Stimulated activated CD8-positive, alpha-beta memory T cell treated with anti-CD3 and anti-CD28 coated beads, Interleukin-15, amount 100 ng/mL, for 4 hours (primary cell): ENCODE measurements around the gene MAP2K1.
"Not testable (repeated sequence)": the region's sequence is repeated elsewhere in the genome, so short reads cannot be mapped to it uniquely, and the experiment has no call there.

Experiments used
- DNase-seq, 2 donors: peaks; one replicate each; pipeline ENCODE4 v3.0.0-alpha.2; 2020; ENCODE audit warnings: low read depth in 2 of 2

MAP2K1 gene

DNA sequence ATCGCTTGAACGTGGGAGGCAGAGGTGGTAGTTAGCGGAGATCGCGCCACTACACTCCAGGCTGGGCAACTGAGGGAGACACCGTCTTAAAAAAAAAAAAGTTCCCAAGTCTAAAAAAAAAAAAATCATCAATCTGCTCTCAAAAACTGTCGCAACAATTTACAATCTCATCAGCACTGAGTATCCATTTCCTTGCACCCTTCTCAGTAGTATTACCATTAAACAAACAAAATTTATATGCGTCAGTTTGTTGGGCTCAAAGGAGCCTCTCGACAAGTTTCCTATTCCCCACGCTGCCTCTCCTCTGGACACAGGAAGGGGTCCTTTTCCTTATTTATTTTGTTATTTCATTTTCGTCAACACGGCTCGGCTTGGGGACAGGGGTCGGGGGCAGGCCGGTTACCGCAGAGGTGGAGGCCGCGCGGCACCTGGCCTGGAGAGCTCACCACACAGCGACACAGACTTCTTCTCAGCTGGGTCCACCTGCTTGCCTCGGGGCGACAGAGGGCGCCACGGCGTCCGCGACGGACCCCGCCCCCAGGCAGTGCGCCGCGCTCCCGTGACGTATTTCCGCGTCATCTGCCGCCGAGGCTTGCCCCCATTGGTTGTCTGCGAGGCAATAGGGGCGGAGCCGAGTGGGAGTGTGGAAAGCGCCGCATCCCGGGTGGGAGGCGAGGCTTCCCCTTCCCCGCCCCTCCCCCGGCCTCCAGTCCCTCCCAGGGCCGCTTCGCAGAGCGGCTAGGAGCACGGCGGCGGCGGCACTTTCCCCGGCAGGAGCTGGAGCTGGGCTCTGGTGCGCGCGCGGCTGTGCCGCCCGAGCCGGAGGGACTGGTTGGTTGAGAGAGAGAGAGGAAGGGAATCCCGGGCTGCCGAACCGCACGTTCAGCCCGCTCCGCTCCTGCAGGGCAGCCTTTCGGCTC, at the start of gene MAP2K1:
Gene MAP2K1 (plus strand): TSS at position 709 of the 920 bp plus-strand sequence. CDS start 436 bp downstream, outside the sequence.
- DNase-seq, result peak; percentile 96 to 97

GRCh38 chr15:66348530-66348929, 38.2 kb upstream of the MAP2K1 start:
- not testable (repeated sequence) for DNase-seq

DNA sequence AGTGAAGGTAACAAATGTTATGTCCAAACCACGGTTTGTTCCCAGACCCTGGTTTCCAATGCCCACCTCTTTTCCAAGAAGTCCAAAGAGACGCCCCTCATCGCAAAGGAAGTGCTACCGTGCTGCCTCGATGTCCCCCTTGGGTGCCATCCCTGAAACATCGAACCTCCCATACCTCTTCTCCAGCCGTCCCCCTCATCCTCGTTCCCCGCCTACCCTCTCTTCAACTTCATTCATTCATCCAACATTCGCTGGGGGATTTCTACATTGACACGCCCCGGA, 30.7 kb upstream of the MAP2K1 start:
- DNase-seq, result no peak

GRCh38 chr15:66356359-66357236, 30.1 kb upstream of the MAP2K1 start, which contains the start of gene TIPIN:
Gene TIPIN, minus strand, starts transcription at chr15:66356685. Its CDS starts 3,738 bp downstream, at chr15:66352947.
- DNase-seq, result peak; percentile 92 to 93

DNA sequence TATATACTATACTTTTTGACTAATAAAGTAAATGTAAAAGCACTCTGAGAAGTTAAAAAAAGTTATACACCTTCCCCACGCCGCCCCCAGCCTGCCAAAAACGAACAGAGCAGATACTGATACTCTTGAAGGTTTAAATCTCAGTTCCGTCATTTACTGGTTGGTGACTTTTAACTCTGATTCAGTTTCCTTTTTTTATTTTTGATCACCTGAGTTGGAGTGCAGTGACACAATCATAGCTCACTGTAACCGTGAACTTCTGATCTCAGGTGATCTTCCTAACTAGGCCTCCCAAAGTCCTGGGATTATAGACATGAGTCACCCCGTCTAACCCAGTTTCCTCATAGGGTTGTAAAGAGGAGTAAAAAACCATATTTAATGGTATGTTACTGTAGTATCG, 27.0 kb upstream of the MAP2K1 start:
- no peak for DNase-seq

DNA sequence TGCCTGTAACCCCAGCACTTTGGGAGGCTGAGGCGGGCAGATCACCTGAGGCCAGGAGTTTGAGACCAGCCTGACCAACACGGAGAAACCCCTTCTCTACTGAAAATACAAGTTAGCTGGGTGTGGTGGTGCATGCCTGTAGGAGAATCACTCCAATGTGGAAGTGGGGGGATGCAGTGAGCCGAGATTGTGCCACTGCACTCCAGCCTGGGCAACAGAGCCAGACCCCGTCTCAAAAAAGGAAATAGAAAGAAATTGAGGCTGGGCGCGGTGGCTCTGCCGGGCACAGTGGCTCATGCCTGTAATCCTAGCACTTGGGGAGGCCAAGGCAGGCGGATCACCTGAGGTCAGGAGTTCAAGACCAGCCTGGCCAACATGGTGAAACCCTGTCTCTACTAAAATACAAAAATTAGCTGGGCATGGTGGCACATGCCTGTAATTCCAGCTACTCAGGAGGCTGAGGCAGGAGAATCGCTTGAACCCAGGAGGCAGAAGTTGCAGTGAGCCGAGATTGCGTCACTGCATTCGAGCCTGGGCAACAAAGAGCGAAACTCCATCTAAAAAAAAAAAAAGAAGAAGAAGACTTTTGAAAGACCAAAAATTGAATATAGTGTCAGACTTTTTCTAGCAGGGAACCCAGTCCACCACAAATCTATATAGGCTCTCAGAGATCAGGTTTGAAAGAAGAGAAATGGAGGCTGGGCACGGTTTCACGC, 24.8 kb upstream of the MAP2K1 start:
- DNase-seq, result not testable (repeated sequence)

DNA sequence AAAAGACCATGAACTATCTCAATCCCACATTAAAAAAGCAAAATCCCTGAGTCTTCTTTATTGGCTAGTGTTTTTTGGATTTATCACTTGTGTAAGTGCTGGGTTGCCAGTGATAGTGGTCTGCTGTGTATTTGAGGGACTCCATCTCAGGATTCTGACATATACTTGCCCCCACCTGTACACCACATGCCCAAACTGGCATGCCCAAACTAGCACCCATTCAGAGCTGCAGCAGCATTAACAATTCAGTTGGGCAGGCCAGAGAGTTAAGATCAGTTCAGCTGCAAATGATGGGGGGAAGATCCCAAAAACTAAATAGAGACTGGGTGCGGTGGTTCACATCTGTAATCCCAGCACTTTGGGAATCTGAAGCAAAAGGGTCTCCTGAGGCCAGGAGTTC, 23.9 kb upstream of the MAP2K1 start:
- no peak for DNase-seq

- no peak for DNase-seq
These were observed 21.7 kb upstream of the MAP2K1 start for GRCh38 chr15:66364944-66365528.

DNA sequence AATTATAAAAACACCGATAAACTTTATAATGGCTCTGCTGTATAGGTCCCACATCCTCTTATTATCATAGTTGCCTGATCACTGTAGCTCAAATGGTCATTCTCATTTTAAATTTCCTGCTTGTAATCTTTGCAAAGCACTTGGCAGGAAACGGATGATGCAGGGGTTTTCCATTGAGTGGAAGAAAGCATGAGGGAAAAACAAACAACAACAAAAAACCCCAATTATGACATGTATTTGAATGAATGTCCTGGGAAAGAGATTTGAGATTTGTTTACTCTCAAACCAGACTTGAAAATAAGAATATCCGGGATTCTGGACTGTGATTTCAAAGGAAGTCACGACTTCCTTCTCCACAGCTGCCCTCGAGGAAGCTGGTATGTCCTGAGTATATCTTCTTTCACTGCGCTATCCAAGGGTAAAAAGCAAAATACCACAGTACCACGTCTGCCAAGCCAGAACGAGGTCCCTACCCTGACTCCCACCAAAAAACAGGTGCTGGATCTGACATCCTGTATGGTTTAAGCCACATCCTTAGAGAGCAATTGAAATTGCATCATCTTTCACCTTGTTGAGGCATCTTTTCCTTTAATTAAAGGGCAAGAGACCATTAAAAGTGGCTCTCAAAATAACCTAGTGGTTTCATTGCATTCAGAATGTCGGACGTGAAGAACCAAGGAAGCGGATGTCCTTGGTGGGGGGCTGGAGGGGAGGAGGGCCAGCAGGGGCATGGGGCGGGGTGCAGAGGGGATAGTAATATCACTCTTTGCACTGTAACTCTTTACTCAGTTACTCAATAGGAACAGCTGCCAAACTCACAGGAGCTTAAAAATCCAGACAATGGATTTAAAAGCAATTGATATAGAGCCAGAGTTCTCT, 16.7 kb upstream of the MAP2K1 start:
- no peak for DNase-seq

GRCh38 chr15:66374179-66374578, 12.5 kb upstream of the MAP2K1 start:
- no peak for DNase-seq

DNA sequence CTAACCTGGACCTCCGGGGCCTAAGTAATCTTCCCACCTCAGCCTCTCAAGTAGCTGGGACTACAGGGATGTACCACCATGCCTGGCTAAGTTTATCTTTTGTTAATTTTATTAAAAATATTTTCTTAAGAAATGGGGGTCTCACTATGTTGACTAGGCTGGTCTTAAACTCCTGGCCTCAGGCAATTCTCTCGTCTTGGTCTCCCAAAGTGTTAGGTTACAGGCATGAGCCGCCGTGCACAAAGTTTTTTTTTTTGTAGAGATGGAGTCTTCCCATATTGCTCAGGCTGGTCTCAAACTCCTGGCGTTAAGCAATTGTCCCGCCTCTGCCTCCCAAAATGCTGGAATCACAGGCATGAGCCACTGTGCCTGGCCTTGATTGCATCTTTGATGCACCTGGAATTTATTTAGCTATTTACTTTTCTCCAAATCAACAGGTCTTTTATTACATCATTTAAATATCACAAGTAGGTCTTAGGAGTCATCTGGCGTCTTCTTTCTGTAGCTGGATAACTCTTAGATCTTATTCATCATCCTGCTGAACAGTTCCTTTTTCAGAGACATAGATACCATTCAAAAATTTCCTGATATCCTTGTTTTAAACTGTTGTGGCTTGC, 7.8 kb upstream of the MAP2K1 start:
- no peak for DNase-seq

DNA sequence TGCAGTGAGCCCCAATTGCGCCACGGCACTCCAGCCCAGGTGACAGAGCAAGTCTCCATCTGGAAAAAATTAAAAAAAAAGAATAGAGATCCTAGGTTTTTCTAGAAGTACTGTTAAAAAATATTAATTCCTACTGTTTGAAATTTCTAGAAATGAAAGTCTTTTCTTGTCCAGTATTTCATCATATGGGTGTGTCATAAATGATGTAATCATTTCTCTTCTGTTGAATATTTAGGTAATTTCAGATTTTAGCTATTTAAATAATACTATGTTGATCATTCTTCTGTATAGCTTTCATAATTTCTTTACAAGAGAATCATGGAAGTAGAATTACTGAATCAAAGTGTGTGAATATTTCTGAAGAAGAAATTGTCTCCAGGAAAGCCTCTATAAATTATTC, 5.3 kb upstream of the MAP2K1 start:
- DNase-seq, result not testable (repeated sequence)

- peak; percentile 62 to 65 for DNase-seq
These were observed 691 bp downstream of the MAP2K1 start for GRCh38 chr15:66387163-66388042.

GRCh38 chr15:66388043-66388363, 1.3 kb downstream of the MAP2K1 start:
- DNase-seq, result no peak

- no peak for DNase-seq
These were observed 1.9 kb downstream of the MAP2K1 start for GRCh38 chr15:66388576-66388975.

- DNase-seq, result no peak
These were observed 2.6 kb downstream of the MAP2K1 start for GRCh38 chr15:66389098-66389858.

DNA sequence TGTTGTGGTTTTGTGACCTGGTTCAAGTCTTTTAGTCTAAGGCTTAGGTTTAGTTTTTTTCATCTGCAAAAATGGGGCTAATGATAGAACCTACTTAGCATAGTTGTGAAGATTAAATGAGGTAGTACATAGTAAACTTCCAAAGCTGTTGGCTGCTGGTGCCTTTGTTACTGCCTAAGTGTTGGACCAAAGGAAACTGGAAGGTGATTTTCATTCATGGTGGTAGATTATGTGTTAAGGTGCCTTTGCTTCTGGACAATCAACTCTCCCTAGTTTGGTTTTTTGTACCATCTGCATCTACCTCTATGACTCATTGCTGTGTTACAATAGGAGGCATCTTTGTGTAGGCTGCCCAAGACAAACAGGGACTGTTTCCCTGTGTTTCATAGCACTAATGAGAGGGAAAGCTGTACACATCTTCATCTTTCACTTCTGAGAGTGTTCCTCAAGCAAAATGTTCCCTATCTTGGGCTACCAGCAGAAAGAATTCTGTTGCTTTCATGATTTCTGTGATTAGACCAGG, 3.2 kb downstream of the MAP2K1 start:
- DNase-seq, result no peak

- no peak for DNase-seq
These were observed 4.0 kb downstream of the MAP2K1 start for GRCh38 chr15:66390678-66391077.
